PC-3 (cell line): ENCODE measurements around the gene MXI1. TPM values are rescaled to one million over a fixed set of nuclear protein-coding genes. Genes with fewer than 3 reads are reported as not detected.

Source experiments
- ATAC-seq: fragments of 200-7000 bp; cut with Tn5 transposase; 2 replicates; pipeline ENCODE4 v1.9.1; 2020; ENCODE audit warnings: mild to moderate bottlenecking, moderate library complexity
- BruUV-seq: library from RNA; stranded (reverse); fragments of 400-500 nt; replicated peaks from 2 replicates; lab custom pipeline; 2021; lab: Mats Ljungman, UMichigan
- CTCF ChIA-PET: fragments of 300-600 bp; sonication (Branson Sonifier 250); formaldehyde crosslinking; loops from one replicate; lab custom pipeline; 2022; ENCODE audit warnings: antibody characterized with exemption; lab: Charles Lee
- POLR2A ChIA-PET: fragments of 300-600 bp; sonication (Branson Sonifier 250); formaldehyde crosslinking; loops from one replicate; lab custom pipeline; 2022; ENCODE audit warnings: antibody characterized with exemption; ENCODE audit not compliant: unreplicated experiment; lab: Charles Lee
- DNase-seq: peaks from one replicate; pipeline ENCODE4 v3.0.0-alpha.2; 2015
- H2AFZ ChIP-seq: fragments of 300-600 bp; sonication (generic); 2 replicates; pipeline ENCODE4 v1.6.0; 2016; ENCODE audit warnings: antibody characterized with exemption, low read length
- H3F3A ChIP-seq: fragments of 300-600 bp; sonication (generic); one replicate; pipeline ENCODE4 v1.6.0; 2017; ENCODE audit warnings: antibody characterized with exemption, low read length, control low read depth, mild to moderate bottlenecking; ENCODE audit not compliant: unreplicated experiment
- H3K27ac ChIP-seq: fragments of 300-600 bp; sonication (generic); 2 replicates; pipeline ENCODE4 v1.5.1; 2016; ENCODE audit warnings: mild to moderate bottlenecking, low read length
- H3K27me3 ChIP-seq: fragments of 300-600 bp; sonication (generic); 2 replicates; pipeline ENCODE4 v1.6.1; 2016; ENCODE audit warnings: low read length, mixed read lengths
- H3K36me3 ChIP-seq: fragments of 300-600 bp; sonication (generic); 2 replicates; pipeline ENCODE4 v1.6.1; 2016; ENCODE audit warnings: low read depth, mixed run types, low read length, mixed read lengths
- H3K4me1 ChIP-seq: fragments of 300-600 bp; sonication (generic); 2 replicates; pipeline ENCODE4 v1.5.1; 2016; ENCODE audit warnings: low read length; ENCODE audit not compliant: insufficient read depth
- H3K4me2 ChIP-seq: fragments of 300-600 bp; sonication (generic); 2 replicates; pipeline ENCODE4 v1.6.0; 2016; ENCODE audit warnings: low read length
- H3K4me3 ChIP-seq: fragments of 300-600 bp; sonication (generic); 2 replicates; pipeline ENCODE4 v1.5.1; 2016; ENCODE audit warnings: mild to moderate bottlenecking, low read length, mixed read lengths
- H3K79me2 ChIP-seq: fragments of 300-600 bp; sonication (generic); 2 replicates; pipeline ENCODE4 v1.6.1; 2017; ENCODE audit warnings: low read length, mixed read lengths
- H3K9ac ChIP-seq: fragments of 300-600 bp; sonication (generic); 2 replicates; pipeline ENCODE4 v1.6.0; 2016; ENCODE audit warnings: mild to moderate bottlenecking, low read length
- H3K9me2 ChIP-seq: fragments of 300-600 bp; sonication (generic); replicated peaks from 2 replicates; pipeline ENCODE4 v1.6.1; 2016; ENCODE audit warnings: mixed run types, low read length, mixed read lengths
- H3K9me3 ChIP-seq: fragments of 300-600 bp; sonication (generic); 2 replicates; pipeline ENCODE4 v1.6.1; 2016; ENCODE audit warnings: low read length, mixed read lengths
- H4K20me1 ChIP-seq: fragments of 300-600 bp; sonication (generic); 2 replicates; pipeline ENCODE4 v1.6.1; 2016; ENCODE audit warnings: low read length, mixed read lengths
- CTCF ChIP-seq: fragments of 300-600 bp; sonication (generic); conservative IDR thresholded peaks from 2 replicates; pipeline ENCODE4 v1.5.1; 2017; ENCODE audit warnings: antibody characterized with exemption, low read depth, mild to moderate bottlenecking, low read length
- EZH2 ChIP-seq: fragments of 300-600 bp; sonication (generic); IDR thresholded peaks from one replicate; pipeline ENCODE4 v1.6.1; 2017; ENCODE audit warnings: antibody characterized with exemption, mild to moderate bottlenecking, low read length; ENCODE audit not compliant: unreplicated experiment
- EZH2phosphoT487 ChIP-seq: fragments of 300-600 bp; sonication (generic); IDR thresholded peaks from 2 replicates; pipeline ENCODE4 v1.6.1; 2018; ENCODE audit warnings: mild to moderate bottlenecking, antibody characterized with exemption, low read length, borderline replicate concordance
- intact Hi-C: fragments of 100-400 bp; cut with micrococcal nuclease; formaldehyde crosslinking; loops from 2 replicates; pipeline ENCODE4 v1.9.0; 2023
- total RNA-seq: library from RNA; depleted of rRNA; stranded (reverse); fragments of >200 nt; gene quantifications from 2 replicates; pipeline ENCODE4 v1.2.3, GENCODE V29; 2014

The MXI1 gene
- total RNA-seq, 1 experiment from 2014 or later: 18.0 TPM

GRCh38 chr10:110265573-110266193 is 58.3 kb downstream of the MXI1 start:
- no TSS peak for BruUV-seq
- CTCF ChIA-PET: no interaction called here
- H3K9me3 ChIP-seq: no peaks in the 10 kb centered on the region
- no peak overlapping the region for H3K4me2 ChIP-seq
- TF ChIP-seq EZH2: no peak
- no peak for TF ChIP-seq CTCF
- no peak for TF ChIP-seq EZH2phosphoT487
- no peak overlapping the region for H2AFZ ChIP-seq
- POLR2A ChIA-PET: no interaction called here
- H3K27ac ChIP-seq: no peak overlapping the region
- no peaks in the 10 kb centered on the region for H3F3A ChIP-seq
- H3K9me2 ChIP-seq: no peaks in the 10 kb centered on the region
- no peak for ATAC-seq
- H4K20me1 ChIP-seq: no peaks in the 10 kb centered on the region
- no peaks in the 10 kb centered on the region for H3K36me3 ChIP-seq
- intact Hi-C loops: no loop called here
- DNase-seq: no peak
- H3K9ac ChIP-seq: no peak overlapping the region
- H3K27me3 ChIP-seq: no peaks in the 10 kb centered on the region
- H3K4me1 ChIP-seq: no peaks in the 10 kb centered on the region
- H3K79me2 ChIP-seq: no peaks in the 10 kb centered on the region
- H3K4me3 ChIP-seq: no peak overlapping the region

DNA sequence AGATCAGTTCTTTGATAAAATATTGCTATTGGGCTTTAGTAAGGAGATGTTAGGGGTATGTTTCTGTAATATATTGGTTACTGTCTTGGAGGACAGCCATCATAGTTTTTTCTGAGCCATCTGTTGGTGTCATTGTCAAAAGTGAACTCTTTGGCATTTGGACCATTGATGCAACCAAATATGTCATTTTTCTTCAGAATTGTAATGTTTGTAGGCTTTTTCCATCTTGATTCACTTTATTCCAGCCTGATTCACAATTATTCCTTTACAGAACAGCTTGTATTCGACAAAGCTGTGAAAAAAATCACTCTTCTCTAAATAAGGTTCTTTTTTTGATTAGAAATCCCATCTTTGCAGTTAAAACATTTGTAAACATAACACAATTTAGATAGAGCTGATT is 59.9 kb downstream of the MXI1 start:
- Histone ChIP-seq H3K27me3 (no peaks in the 10 kb centered on the region), H3K27ac (no peak overlapping the region), H3K4me3 (no peak overlapping the region), H4K20me1 (no peaks in the 10 kb centered on the region), H3K4me2 (no peak overlapping the region), H3F3A (no peaks in the 10 kb centered on the region), H3K79me2 (no peaks in the 10 kb centered on the region), H3K4me1 (no peaks in the 10 kb centered on the region), H3K9me3 (no peaks in the 10 kb centered on the region), H3K9ac (no peak overlapping the region), H3K9me2 (no peaks in the 10 kb centered on the region), H3K36me3 (no peaks in the 10 kb centered on the region), H2AFZ (no peak overlapping the region)
- intact Hi-C loops: no loop called here
- ChIA-PET CTCF (no interaction called here), POLR2A (no interaction called here)
- ATAC-seq (no peak), DNase-seq (no peak)
- BruUV-seq: no TSS peak
- TF ChIP-seq EZH2 (no peak), EZH2phosphoT487 (no peak), CTCF (no peak)

DNA sequence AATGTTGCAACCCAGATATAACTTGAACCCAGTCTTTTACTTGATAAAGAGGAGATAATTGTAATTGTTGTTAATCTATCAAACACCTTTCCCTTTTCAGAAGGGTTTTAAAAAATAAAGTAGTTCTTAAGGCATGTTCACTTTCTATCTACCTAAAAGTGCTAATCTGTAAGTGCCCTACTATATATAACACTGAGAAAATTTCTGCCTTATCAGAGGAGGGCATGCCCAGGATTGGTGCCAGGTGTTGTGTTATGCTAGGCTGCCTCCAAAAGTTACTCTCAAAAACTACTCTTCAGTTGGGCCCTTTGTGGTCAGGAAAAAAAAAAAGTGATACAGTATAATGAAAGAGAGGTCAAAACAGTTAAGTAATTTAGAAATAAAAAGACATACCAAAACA is 61.0 kb downstream of the MXI1 start:
- no peak overlapping the region for H3K4me3 ChIP-seq
- ChIA-PET POLR2A (no interaction called here), CTCF (no interaction called here)
- no peak overlapping the region for H2AFZ ChIP-seq
- no peak for ATAC-seq
- H3K9me3 ChIP-seq: no peaks in the 10 kb centered on the region
- intact Hi-C loops: no loop called here
- no peak overlapping the region for H3K4me2 ChIP-seq
- no peaks in the 10 kb centered on the region for H3K27me3 ChIP-seq
- BruUV-seq: no TSS peak
- no peak overlapping the region for H3K27ac ChIP-seq
- no peaks in the 10 kb centered on the region for H4K20me1 ChIP-seq
- H3K4me1 ChIP-seq: no peaks in the 10 kb centered on the region
- H3K9ac ChIP-seq: no peak overlapping the region
- no peaks in the 10 kb centered on the region for H3K79me2 ChIP-seq
- TF ChIP-seq EZH2: no peak
- H3K9me2 ChIP-seq: no peaks in the 10 kb centered on the region
- no peak for DNase-seq
- no peaks in the 10 kb centered on the region for H3K36me3 ChIP-seq
- H3F3A ChIP-seq: no peaks in the 10 kb centered on the region
